ENCODE results near the gene APP. TPM values are rescaled to one million over a fixed set of nuclear protein-coding genes. Genes with fewer than 3 reads are reported as not detected.

The APP gene
- total RNA-seq, 2 donors from 2014 or later: 460 to 557 TPM

- Histone ChIP-seq H3K9ac (ENCODE audit: extremely low read depth, low read length, poor library complexity, severe bottlenecking) (no peak overlapping the region), H3K4me1 (ENCODE audit: control insufficient read depth, insufficient read depth, low read length) (peaks cover 22% of the 10 kb centered on the region), H3K9me3 (ENCODE audit: control insufficient read depth, low read length) (no peaks in the 10 kb centered on the region), H3K36me3 (ENCODE audit: control insufficient read depth, insufficient read depth, low read length) (peaks cover 13% of the 10 kb centered on the region), H3K4me3 (ENCODE audit: low read length) (no peak overlapping the region), H3K27me3 (ENCODE audit: control insufficient read depth, insufficient read depth, low read length, poor library complexity, severe bottlenecking) (no peaks in the 10 kb centered on the region), H3K27ac (ENCODE audit: low read depth, low read length) (no peak overlapping the region)
- Mint-ChIP-seq H3K4me1 (peaks cover 68% of the 10 kb centered on the region), H3K4me3 (no peak overlapping the region), H3K36me3 (ENCODE audit: low read depth) (peaks cover 9% of the 10 kb centered on the region), H3K27ac (peak overlapping the region; percentile 50), H3K27me3 (ENCODE audit: insufficient read depth) (no peaks in the 10 kb centered on the region), H3K9me3 (no peaks in the 10 kb centered on the region)
- DNase-seq: no peak
- no peak for TF ChIP-seq CTCF (conservative IDR thresholded peaks at IDR 0.05)
- WGBS, 2 experiments (ENCODE audit: insufficient coverage in 1 of 2, insufficient read length in 1 of 2): 80 to 81% methylated on average over 5 to 7 of the region's 7 CpGs
These were observed 45.7 kb downstream of the APP start for GRCh38 chr21:26124896-26125295.

DNA sequence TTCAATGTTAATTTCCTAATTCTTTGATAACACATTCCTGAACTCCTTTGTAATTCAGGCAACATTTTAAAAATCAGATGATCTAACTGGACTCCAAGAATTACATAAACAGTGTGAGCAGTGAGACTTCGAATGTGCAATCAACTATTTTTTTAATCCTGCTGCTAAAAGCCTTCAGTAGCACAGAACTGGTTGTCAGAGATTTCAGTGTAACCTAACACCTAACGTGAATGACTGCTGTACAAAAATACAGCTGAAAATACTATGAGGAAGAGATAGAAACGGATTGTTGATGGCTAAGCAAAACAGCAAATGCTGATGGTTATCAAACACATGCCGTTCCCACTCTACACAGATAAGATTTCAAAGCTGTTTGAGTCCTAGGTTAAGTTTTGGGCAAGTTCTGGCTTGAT lies 46.1 kb downstream of the APP start:
- Histone ChIP-seq H3K27me3 (ENCODE audit: control insufficient read depth, insufficient read depth, low read length, poor library complexity, severe bottlenecking) (no peaks in the 10 kb centered on the region), H3K4me1 (ENCODE audit: control insufficient read depth, insufficient read depth, low read length) (peaks cover 26% of the 10 kb centered on the region), H3K36me3 (ENCODE audit: control insufficient read depth, insufficient read depth, low read length) (peaks cover 13% of the 10 kb centered on the region), H3K27ac (ENCODE audit: low read depth, low read length) (no peak overlapping the region), H3K4me3 (ENCODE audit: low read length) (no peak overlapping the region), H3K9ac (ENCODE audit: extremely low read depth, low read length, poor library complexity, severe bottlenecking) (no peak overlapping the region), H3K9me3 (ENCODE audit: control insufficient read depth, low read length) (no peaks in the 10 kb centered on the region)
- H3K4me1 Mint-ChIP-seq: peaks cover 67% of the 10 kb centered on the region
- peaks cover 9% of the 10 kb centered on the region for H3K36me3 Mint-ChIP-seq (ENCODE audit: low read depth)
- no peak for DNase-seq
- H3K9me3 Mint-ChIP-seq: no peaks in the 10 kb centered on the region
- H3K27ac Mint-ChIP-seq: peak overlapping the region; percentile 50
- H3K4me3 Mint-ChIP-seq: no peak overlapping the region
- 72 to 79% methylated on average over 4 of the region's 4 CpGs for WGBS, 2 experiments (ENCODE audit: insufficient coverage in 1 of 2, insufficient read length in 1 of 2)
- no peak for TF ChIP-seq CTCF (conservative IDR thresholded peaks at IDR 0.05)
- H3K27me3 Mint-ChIP-seq (ENCODE audit: insufficient read depth): no peaks in the 10 kb centered on the region

- H3K9me3 ChIP-seq (ENCODE audit: control insufficient read depth, low read length): no peaks in the 10 kb centered on the region
- H3K4me1 ChIP-seq (ENCODE audit: control insufficient read depth, insufficient read depth, low read length): peaks cover 32% of the 10 kb centered on the region
- H3K9me3 Mint-ChIP-seq: no peaks in the 10 kb centered on the region
- no peak overlapping the region for H3K27ac Mint-ChIP-seq
- no peak overlapping the region for H3K4me3 Mint-ChIP-seq
- TF ChIP-seq CTCF (conservative IDR thresholded peaks at IDR 0.05): no peak
- no peak overlapping the region for H3K9ac ChIP-seq (ENCODE audit: extremely low read depth, low read length, poor library complexity, severe bottlenecking)
- H3K27me3 Mint-ChIP-seq (ENCODE audit: insufficient read depth): no peaks in the 10 kb centered on the region
- no peak overlapping the region for H3K27ac ChIP-seq (ENCODE audit: low read depth, low read length)
- no peak for DNase-seq
- H3K36me3 ChIP-seq (ENCODE audit: control insufficient read depth, insufficient read depth, low read length): peaks cover 13% of the 10 kb centered on the region
- peaks cover 6% of the 10 kb centered on the region for H3K36me3 Mint-ChIP-seq (ENCODE audit: low read depth)
- H3K27me3 ChIP-seq (ENCODE audit: control insufficient read depth, insufficient read depth, low read length, poor library complexity, severe bottlenecking): no peaks in the 10 kb centered on the region
- WGBS, 2 experiments (ENCODE audit: insufficient coverage in 1 of 2, insufficient read length in 1 of 2): 80 to 100% methylated on average over 1 of the region's 1 CpG
- H3K4me3 ChIP-seq (ENCODE audit: low read length): no peak overlapping the region
- peaks cover 67% of the 10 kb centered on the region for H3K4me1 Mint-ChIP-seq
These were observed 47.6 kb downstream of the APP start for GRCh38 chr21:26123012-26123411.

Measured in endodermal cell (in vitro differentiated cells).